HEK293 (cell line): ENCODE data around the gene PELI3.

Experiments
- CTCF ChIA-PET: fragments of 350-600 bp; formaldehyde crosslinking; extraction: SDS; loops from one replicate; lab custom pipeline; 2021; ENCODE audit warnings: antibody characterized with exemption; lab: Yijun Ruan, JAX
- POLR2A ChIA-PET: fragments of 300-600 bp; formaldehyde crosslinking; extraction: SDS; loops from one replicate; lab custom pipeline; 2020; ENCODE audit warnings: antibody characterized with exemption, inconsistent platforms; lab: Yijun Ruan, JAX
- H3K27ac ChIP-seq: fragments of 200-500 bp; sonication (Bioruptor generic); 2 replicates; pipeline ENCODE4 v1.5.1; 2014; ENCODE audit warnings: low read depth, low read length, control low read depth, inconsistent platforms; ENCODE audit errors: extremely low read depth
- H3K36me3 ChIP-seq, 2 experiments: fragments of 200-500 bp in 1 of 2; sonication (Bioruptor generic) in 1 of 2; 1 replicate in 1 of 2; 2 replicates in 1 of 2; pipeline ENCODE4 v1.5.1; 2014 to 2017; ENCODE audit warnings: inconsistent platforms in 2 of 2, low read length in 2 of 2; ENCODE audit not compliant: control insufficient read depth in 2 of 2, insufficient read depth in 1 of 2
- H3K4me1 ChIP-seq: fragments of 200-500 bp; sonication (Bioruptor generic); 2 replicates; pipeline ENCODE4 v1.5.1; 2014; ENCODE audit warnings: mild to moderate bottlenecking, low read length, inconsistent platforms; ENCODE audit not compliant: control insufficient read depth, insufficient read depth
- H3K4me3 ChIP-seq: 2 replicates; pipeline ENCODE4 v1.5.1; 2011; ENCODE audit warnings: low read depth, mild to moderate bottlenecking, control low read depth, low read length, moderate library complexity
- H3K9me3 ChIP-seq: fragments of 200-500 bp; sonication (Bioruptor generic); 2 replicates; pipeline ENCODE4 v1.5.1; 2014; ENCODE audit warnings: low read depth, low read length, inconsistent platforms; ENCODE audit not compliant: control insufficient read depth, insufficient read depth
- HOXC10 ChIP-seq: sonication (generic); formaldehyde crosslinking; IDR thresholded peaks from 2 replicates; pipeline ENCODE4 v1.8.1; 2023; ENCODE audit warnings: mild to moderate bottlenecking, missing genetic modification reagents
- HOXD13 ChIP-seq: sonication (generic); formaldehyde crosslinking; IDR thresholded peaks from 2 replicates; pipeline ENCODE4 v1.8.0; 2022; ENCODE audit warnings: missing genetic modification reagents, borderline replicate concordance
- KLF1 ChIP-seq: fragments of 450-650 bp; formaldehyde crosslinking; IDR thresholded peaks from 2 replicates; pipeline ENCODE4 v1.5.1; 2016; ENCODE audit warnings: missing biosample characterization, missing genetic modification characterization
- SALL2 ChIP-seq: fragments of 450-650 bp; formaldehyde crosslinking; IDR thresholded peaks from 2 replicates; pipeline ENCODE4 v1.5.0; 2017; ENCODE audit warnings: missing biosample characterization, mild to moderate bottlenecking, missing genetic modification characterization, borderline replicate concordance
- WT1 ChIP-seq: fragments of 450-650 bp; formaldehyde crosslinking; IDR thresholded peaks from 2 replicates; pipeline ENCODE4 v1.5.1; 2016; ENCODE audit warnings: missing biosample characterization, missing genetic modification characterization
- YY1 ChIP-seq: fragments of 450-650 bp; formaldehyde crosslinking; IDR thresholded peaks from 2 replicates; pipeline ENCODE4 v1.5.1; 2018; ENCODE audit warnings: missing biosample characterization, missing genetic modification characterization
- YY2 ChIP-seq: fragments of 450-650 bp; formaldehyde crosslinking; IDR thresholded peaks from 2 replicates; pipeline ENCODE4 v1.5.1; 2016; ENCODE audit warnings: missing biosample characterization, missing genetic modification characterization
- ZBTB17 ChIP-seq: fragments of 450-650 bp; formaldehyde crosslinking; IDR thresholded peaks from 2 replicates; pipeline ENCODE4 v1.5.1; 2016; ENCODE audit warnings: missing biosample characterization, missing genetic modification characterization
- ZBTB7A ChIP-seq: fragments of 450-650 bp; formaldehyde crosslinking; IDR thresholded peaks from 2 replicates; pipeline ENCODE4 v1.5.1; 2016; ENCODE audit warnings: low read depth, missing biosample characterization, missing genetic modification characterization
- ZNF140 ChIP-seq: fragments of 450-650 bp; formaldehyde crosslinking; IDR thresholded peaks from 2 replicates; pipeline ENCODE4 v1.5.1; 2016; ENCODE audit warnings: missing biosample characterization, missing genetic modification characterization
- ZNF223 ChIP-seq: fragments of 450-650 bp; formaldehyde crosslinking; IDR thresholded peaks from 2 replicates; pipeline ENCODE4 v1.5.1; 2016; ENCODE audit warnings: missing biosample characterization, missing genetic modification characterization
- ZNF404 ChIP-seq: fragments of 450-650 bp; formaldehyde crosslinking; IDR thresholded peaks from 2 replicates; pipeline ENCODE4 v1.5.1; 2017; ENCODE audit warnings: missing biosample characterization, missing genetic modification characterization
- ZNF514 ChIP-seq: fragments of 450-650 bp; formaldehyde crosslinking; IDR thresholded peaks from 2 replicates; pipeline ENCODE4 v1.5.1; 2016; ENCODE audit warnings: missing biosample characterization, missing genetic modification characterization
- ZNF521 ChIP-seq: fragments of 450-650 bp; formaldehyde crosslinking; IDR thresholded peaks from 2 replicates; pipeline ENCODE4 v1.5.1; 2017; ENCODE audit warnings: missing biosample characterization, mild to moderate bottlenecking, missing genetic modification characterization
- ZNF692 ChIP-seq: fragments of 450-650 bp; formaldehyde crosslinking; IDR thresholded peaks from 2 replicates; pipeline ENCODE4 v1.5.1; 2016; ENCODE audit warnings: missing biosample characterization, missing genetic modification characterization
- ZNF792 ChIP-seq: fragments of 450-650 bp; formaldehyde crosslinking; IDR thresholded peaks from 2 replicates; pipeline ENCODE4 v1.5.1; 2016; ENCODE audit warnings: missing biosample characterization, missing genetic modification characterization
- TF ChIP-seq, protein P1 (sequence below): fragments of 450-650 bp; formaldehyde crosslinking; IDR thresholded peaks from 2 replicates; pipeline ENCODE4 v1.5.1; 2016; ENCODE audit warnings: missing biosample characterization, missing genetic modification characterization, borderline replicate concordance
- TF ChIP-seq, protein P2 (sequence below): fragments of 450-650 bp; formaldehyde crosslinking; IDR thresholded peaks from 2 replicates; pipeline ENCODE4 v1.5.1; 2016; ENCODE audit warnings: missing biosample characterization, missing genetic modification characterization

PELI3 gene

DNA sequence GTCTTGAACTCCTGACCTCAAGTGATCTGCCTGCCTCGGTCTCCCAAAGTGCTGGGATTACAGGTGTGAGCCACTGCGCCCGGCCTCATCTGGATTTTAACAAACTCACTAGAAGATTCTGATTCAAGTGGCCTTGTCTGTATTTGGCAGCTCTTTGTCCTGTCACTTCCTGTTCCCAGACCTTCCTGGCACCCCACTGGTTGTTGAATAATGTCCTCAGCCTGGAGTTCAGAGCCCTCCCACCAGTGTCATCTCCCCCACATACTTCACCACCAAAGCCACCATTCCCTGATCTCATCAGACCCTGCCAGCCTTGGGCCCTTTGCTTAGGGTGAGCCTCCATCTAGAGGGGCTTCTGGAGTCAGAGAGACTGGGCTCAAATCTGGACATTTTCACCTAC is 3.3 kb downstream of the PELI3 start:
- Histone ChIP-seq H3K36me3 (peaks cover 0 to 55% of the 10 kb centered on the region in 2 experiments; a peak in 2 of 3 replicates), H3K27ac (no peak overlapping the region), H3K4me3 (no peak overlapping the region), H3K9me3 (no peaks in the 10 kb centered on the region), H3K4me1 (no peaks in the 10 kb centered on the region)
- ChIA-PET CTCF (interaction anchor here (1.4 to 3.2 kb wide), 3 partner anchors 9 to 62 kb away, joined by 4 to 20 read pairs (median 17); partner anchors contain the start of genes DPP3 and MRPL11), POLR2A (interaction anchor here (6.2 kb wide), 1 partner anchor 9 kb away, joined by 64 read pairs; the partner anchor contains the start of gene DPP3)
- TF ChIP-seq HOXC10 (no peak), KLF1 (tag by site-specific recombination) (no peak), YY2 (no peak), ZNF223 (tag by site-specific recombination) (no peak), ZBTB7A (tag by site-specific recombination) (no peak), ZNF514 (no peak), ZNF792 (no peak), ZNF404 (no peak), HOXD13 (CRISPR knock-in tag) (no peak), SALL2 (tag by site-specific recombination) (no peak), ZBTB17 (no peak), ZNF521 (tag by site-specific recombination) (no peak)
- TF ChIP-seq, protein P1, sequence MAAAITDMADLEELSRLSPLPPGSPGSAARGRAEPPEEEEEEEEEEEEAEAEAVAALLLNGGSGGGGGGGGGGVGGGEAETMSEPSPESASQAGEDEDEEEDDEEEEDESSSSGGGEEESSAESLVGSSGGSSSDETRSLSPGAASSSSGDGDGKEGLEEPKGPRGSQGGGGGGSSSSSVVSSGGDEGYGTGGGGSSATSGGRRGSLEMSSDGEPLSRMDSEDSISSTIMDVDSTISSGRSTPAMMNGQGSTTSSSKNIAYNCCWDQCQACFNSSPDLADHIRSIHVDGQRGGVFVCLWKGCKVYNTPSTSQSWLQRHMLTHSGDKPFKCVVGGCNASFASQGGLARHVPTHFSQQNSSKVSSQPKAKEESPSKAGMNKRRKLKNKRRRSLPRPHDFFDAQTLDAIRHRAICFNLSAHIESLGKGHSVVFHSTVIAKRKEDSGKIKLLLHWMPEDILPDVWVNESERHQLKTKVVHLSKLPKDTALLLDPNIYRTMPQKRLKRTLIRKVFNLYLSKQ (tag by site-specific recombination) = no peak
- TF ChIP-seq, protein P2, sequence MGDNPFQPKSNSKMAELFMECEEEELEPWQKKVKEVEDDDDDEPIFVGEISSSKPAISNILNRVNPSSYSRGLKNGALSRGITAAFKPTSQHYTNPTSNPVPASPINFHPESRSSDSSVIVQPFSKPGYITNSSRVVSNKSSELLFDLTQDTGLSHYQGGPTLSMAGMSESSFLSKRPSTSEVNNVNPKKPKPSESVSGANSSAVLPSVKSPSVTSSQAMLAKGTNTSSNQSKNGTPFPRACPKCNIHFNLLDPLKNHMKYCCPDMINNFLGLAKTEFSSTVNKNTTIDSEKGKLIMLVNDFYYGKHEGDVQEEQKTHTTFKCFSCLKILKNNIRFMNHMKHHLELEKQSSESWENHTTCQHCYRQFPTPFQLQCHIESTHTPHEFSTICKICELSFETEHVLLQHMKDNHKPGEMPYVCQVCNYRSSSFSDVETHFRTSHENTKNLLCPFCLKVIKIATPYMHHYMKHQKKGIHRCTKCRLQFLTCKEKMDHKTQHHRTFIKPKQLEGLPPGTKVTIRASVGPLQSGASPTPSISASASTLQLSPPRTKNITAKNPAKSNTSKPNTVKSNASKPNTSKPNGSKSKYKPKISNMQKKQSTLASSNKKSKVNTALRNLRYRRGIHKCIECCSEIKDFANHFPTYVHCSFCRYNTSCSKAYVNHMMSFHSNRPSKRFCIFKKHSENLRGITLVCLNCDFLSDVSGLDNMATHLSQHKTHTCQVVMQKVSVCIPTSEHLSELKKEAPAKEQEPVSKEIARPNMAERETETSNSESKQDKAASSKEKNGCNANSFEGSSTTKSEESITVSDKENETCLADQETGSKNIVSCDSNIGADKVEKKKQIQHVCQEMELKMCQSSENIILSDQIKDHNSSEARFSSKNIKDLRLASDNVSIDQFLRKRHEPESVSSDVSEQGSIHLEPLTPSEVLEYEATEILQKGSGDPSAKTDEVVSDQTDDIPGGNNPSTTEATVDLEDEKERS = no peak

DNA sequence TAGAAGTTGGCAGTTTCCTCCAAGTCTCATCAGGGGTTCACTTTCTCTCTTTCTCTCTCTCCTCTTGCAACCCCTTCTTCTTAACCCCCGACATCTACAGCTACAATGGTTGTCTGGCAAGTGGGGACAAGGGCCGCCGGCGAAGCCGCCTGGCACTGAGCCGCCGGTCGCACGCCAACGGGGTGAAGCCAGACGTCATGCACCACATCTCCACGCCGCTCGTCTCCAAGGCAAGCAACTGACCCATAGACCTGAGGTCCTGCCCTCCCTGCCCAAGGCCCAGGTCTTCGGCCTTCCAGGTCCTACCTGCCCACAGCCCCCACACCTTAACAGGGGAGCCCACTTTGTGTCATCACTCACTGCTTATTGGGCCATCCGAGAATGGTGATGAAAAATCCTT is 4.4 kb downstream of the PELI3 start:
- Histone ChIP-seq H3K4me3 (no peak overlapping the region), H3K27ac (no peak overlapping the region), H3K4me1 (no peaks in the 10 kb centered on the region), H3K9me3 (no peaks in the 10 kb centered on the region), H3K36me3 (peaks cover 0 to 61% of the 10 kb centered on the region in 2 experiments; a peak in 2 of 3 replicates)
- CTCF ChIA-PET = interaction anchor here (0.7 to 3.2 kb wide), 3 partner anchors 32 to 207 kb away, joined by 3 to 17 read pairs (median 4); partner anchors contain the start of gene MRPL11
- TF ChIP-seq ZNF140 (tag by site-specific recombination) (no peak), ZBTB17 (no peak), ZNF521 (tag by site-specific recombination) (no peak), YY1 (tag by site-specific recombination) (no peak), ZNF692 (tag by site-specific recombination) (no peak), WT1 (no peak)
- POLR2A ChIA-PET = interaction anchor here (6.2 kb wide), 1 partner anchor 8 kb away, joined by 64 read pairs; the partner anchor contains the start of gene DPP3
